ENCODE data around the gene MAGED1.
"Not testable (repeated sequence)": the region's sequence is repeated elsewhere in the genome, so short reads cannot be mapped to it uniquely, and the experiment has no call there.

Gene MAGED1

DNA sequence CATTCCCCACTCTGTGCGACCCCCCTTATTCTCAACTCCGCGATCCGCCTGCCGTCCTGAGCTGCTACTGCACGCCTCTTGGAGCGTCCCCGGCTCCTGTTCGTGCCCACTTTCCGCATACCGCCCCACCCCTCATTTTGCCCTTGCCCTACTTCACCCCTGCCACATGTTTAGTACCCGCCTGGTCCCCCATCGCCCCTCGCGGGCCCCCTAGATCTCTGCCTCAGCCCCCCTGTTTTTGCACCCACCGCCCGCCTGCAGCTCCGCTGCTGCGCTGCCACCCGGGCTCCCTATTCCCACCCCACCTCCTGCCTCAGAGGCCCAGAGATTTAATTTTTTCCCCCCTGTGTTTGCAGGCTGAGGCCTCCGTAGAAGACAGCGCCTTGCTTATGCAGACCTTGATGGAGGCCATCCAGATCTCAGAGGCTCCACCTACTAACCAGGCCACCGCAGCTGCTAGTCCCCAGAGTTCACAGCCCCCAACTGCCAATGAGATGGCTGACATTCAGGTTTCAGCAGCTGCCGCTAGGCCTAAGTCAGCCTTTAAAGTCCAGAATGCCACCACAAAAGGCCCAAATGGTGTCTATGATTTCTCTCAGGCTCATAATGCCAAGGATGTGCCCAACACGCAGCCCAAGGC lies 1.4 kb downstream of the MAGED1 start:
- Histone ChIP-seq H3K4me1 (ENCODE audit: control insufficient read depth, insufficient read depth, low read length, unreplicated experiment) (peaks cover 16% of the 10 kb centered on the region), H3K4me3 (ENCODE audit: low read depth, low read length) (peak overlapping the region; percentile 94)

DNA sequence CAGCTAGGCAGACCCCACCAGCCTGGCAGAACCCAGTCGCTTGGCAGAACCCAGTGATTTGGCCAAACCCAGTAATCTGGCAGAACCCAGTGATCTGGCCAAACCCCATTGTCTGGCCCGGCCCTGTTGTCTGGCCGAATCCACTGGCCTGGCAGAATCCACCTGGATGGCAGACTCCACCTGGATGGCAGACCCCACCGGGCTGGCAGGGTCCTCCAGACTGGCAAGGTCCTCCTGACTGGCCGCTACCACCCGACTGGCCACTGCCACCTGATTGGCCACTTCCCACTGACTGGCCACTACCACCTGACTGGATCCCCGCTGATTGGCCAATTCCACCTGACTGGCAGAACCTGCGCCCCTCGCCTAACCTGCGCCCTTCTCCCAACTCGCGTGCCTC lies 3.2 kb downstream of the MAGED1 start:
- peaks cover 13% of the 10 kb centered on the region for H3K4me1 ChIP-seq (ENCODE audit: control insufficient read depth, insufficient read depth, low read length, unreplicated experiment)
- H3K27me3 ChIP-seq (ENCODE audit: insufficient read depth, low read length), result no peaks in the 10 kb centered on the region
- H3K36me3 ChIP-seq (ENCODE audit: insufficient read depth, low read length), result peaks cover 21% of the 10 kb centered on the region; the same call in 1 of the 2 replicates
- H3K27ac ChIP-seq (ENCODE audit: low read depth, low read length), result no peak overlapping the region
- no peak overlapping the region for H2AFZ ChIP-seq (ENCODE audit: low read length, unreplicated experiment)
- peaks cover 34% of the 10 kb centered on the region for H3K79me2 ChIP-seq (ENCODE audit: control insufficient read depth, insufficient read depth, low read length, unreplicated experiment)
- 0 out of 2 replicates have a peak overlapping the region, but pooled peaks have one; percentile 94 for H3K4me3 ChIP-seq (ENCODE audit: low read depth, low read length)

More for the DNA sequence above, 1.4 kb downstream of the MAGED1 start:
- no peaks in the 10 kb centered on the region for H3K27me3 ChIP-seq (ENCODE audit: insufficient read depth, low read length)
- peaks cover 17% of the 10 kb centered on the region; the same call in 1 of the 2 replicates for H3K36me3 ChIP-seq (ENCODE audit: insufficient read depth, low read length)
- no peak overlapping the region for H3K27ac ChIP-seq (ENCODE audit: low read depth, low read length)
- H2AFZ ChIP-seq (ENCODE audit: low read length, unreplicated experiment), result no peak overlapping the region
- H3K79me2 ChIP-seq (ENCODE audit: control insufficient read depth, insufficient read depth, low read length, unreplicated experiment), result peaks cover 34% of the 10 kb centered on the region

DNA sequence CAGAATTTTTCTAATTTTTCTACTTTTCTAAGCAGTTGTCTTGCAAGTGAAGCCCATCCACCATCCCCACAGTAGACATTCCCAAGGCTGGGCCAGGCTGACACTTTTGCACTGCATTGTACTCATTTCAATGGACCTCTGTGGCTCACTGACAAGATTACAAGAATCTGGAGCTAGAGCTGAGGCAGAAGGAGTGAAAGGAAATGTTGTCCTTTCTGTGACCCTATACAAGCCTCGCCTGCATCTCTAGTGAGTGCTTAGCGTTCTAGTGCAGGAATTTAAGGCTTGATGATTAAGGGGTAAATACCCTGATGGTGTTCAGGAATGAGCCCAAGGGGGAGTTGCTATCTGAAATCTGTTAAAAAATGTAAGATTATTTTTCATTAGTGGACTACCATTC lies 6.3 kb downstream of the MAGED1 start:
- Histone ChIP-seq H3K36me3 (ENCODE audit: insufficient read depth, low read length) (peaks cover 21% of the 10 kb centered on the region; the same call in 1 of the 2 replicates), H3K79me2 (ENCODE audit: control insufficient read depth, insufficient read depth, low read length, unreplicated experiment) (peaks cover 22% of the 10 kb centered on the region), H2AFZ (ENCODE audit: low read length, unreplicated experiment) (no peak overlapping the region), H3K27ac (ENCODE audit: low read depth, low read length) (no peak overlapping the region), H3K4me3 (ENCODE audit: low read depth, low read length) (no peak overlapping the region), H3K4me1 (ENCODE audit: control insufficient read depth, insufficient read depth, low read length, unreplicated experiment) (no peaks in the 10 kb centered on the region), H3K27me3 (ENCODE audit: insufficient read depth, low read length) (no peaks in the 10 kb centered on the region)

DNA sequence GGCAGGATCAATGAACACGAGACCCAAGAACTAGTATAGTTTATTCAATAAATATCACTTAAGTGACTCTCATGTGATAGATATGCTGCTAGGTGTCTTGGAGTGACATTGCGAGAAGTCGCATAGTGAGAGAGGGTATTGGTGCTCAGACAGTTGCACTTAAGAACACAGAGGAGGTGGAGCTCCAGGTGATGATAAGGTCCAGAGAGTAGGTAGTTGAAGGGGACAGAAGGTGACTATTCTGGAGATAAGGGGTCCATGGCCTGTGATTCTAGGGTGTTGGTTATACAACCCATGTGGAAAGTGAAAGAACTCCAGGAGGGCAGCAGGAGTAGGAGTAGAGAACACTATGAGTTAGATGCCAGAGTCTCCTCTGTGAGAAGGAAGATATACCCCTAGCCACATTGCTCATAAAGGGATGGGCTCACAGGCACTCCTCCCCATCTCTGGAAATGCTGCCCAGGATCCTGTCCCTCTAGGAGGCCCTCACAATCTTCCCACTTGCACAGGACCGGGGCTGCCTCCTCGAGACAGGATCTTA lies 9.2 kb downstream of the MAGED1 start:
- Histone ChIP-seq H3K36me3 (ENCODE audit: insufficient read depth, low read length) (peaks cover 8% of the 10 kb centered on the region; the same call in 1 of the 2 replicates), H3K4me1 (ENCODE audit: control insufficient read depth, insufficient read depth, low read length, unreplicated experiment) (no peaks in the 10 kb centered on the region), H3K27me3 (ENCODE audit: insufficient read depth, low read length) (no peaks in the 10 kb centered on the region), H2AFZ (ENCODE audit: low read length, unreplicated experiment) (no peak overlapping the region), H3K27ac (ENCODE audit: low read depth, low read length) (no peak overlapping the region), H3K4me3 (ENCODE audit: low read depth, low read length) (no peak overlapping the region), H3K79me2 (ENCODE audit: control insufficient read depth, insufficient read depth, low read length, unreplicated experiment) (no peaks in the 10 kb centered on the region)

DNA sequence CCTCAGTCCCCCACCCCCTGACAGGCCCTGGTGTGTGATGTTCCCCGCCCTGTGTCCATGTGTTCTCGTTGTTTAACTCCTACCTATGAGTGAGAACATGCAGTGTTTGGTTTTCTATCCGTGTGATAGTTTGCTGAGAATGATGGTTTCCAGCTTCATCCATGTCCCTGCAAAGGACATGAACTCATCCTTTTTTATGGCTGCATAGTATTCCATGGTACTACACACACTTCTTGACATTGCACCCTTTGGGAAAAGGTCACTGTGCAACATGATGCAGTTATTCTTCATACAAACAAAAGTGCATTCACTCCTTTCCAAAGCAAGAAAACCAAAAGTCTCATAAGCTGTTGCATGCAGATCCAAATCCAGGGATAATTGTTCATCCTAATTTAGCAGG lies 11.7 kb downstream of the MAGED1 start:
- H3K36me3 ChIP-seq (ENCODE audit: insufficient read depth, low read length); H2AFZ ChIP-seq (ENCODE audit: low read length, unreplicated experiment); H3K4me1 ChIP-seq (ENCODE audit: control insufficient read depth, insufficient read depth, low read length, unreplicated experiment); H3K4me3 ChIP-seq (ENCODE audit: low read depth, low read length); H3K27me3 ChIP-seq (ENCODE audit: insufficient read depth, low read length); H3K27ac ChIP-seq (ENCODE audit: low read depth, low read length); H3K79me2 ChIP-seq (ENCODE audit: control insufficient read depth, insufficient read depth, low read length, unreplicated experiment): not testable (repeated sequence)

DNA sequence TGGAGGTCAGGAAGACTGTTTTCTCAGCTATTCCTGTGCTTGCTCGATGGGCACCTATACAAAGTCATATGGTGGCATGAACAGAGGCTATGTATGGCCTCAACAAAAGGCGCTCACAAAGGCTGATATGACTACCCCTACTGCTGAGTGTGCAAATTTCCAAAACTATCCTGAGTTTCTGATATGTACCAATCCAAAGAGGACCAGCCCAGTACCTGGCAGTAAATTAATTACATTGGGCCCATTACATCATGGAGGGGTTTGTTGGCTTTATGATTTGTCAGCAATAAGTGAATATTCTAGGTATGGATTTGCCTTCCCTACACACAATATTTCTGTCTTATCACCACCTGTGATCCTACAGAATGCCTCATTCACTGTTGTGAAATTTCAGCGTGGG lies 12.3 kb downstream of the MAGED1 start:
- H3K4me3 ChIP-seq (ENCODE audit: low read depth, low read length), result no peak overlapping the region
- H3K27ac ChIP-seq (ENCODE audit: low read depth, low read length), result no peak overlapping the region

DNA sequence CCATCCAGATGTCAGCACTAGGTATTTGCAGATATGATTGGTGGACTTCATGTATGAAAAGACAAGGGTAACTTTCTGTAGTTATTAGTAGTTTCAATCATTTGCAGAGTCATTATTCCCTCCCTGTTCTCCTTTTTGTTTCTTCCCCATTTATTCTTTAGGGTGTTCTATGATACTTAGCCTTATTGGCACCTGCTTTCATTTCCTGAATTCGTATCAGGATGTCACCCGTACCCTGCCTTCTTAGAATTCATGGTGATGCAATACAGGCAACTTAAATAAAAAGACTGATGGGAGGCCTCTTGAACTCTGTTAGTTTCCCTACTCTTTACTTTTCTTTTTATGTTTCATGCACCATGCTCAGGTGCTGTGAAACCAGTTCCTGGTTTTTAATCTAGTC lies 24.2 kb downstream of the MAGED1 start:
- Histone ChIP-seq H3K4me3 (ENCODE audit: low read depth, low read length) (no peak overlapping the region), H2AFZ (ENCODE audit: low read length, unreplicated experiment) (no peak overlapping the region), H3K4me1 (ENCODE audit: control insufficient read depth, insufficient read depth, low read length, unreplicated experiment) (no peaks in the 10 kb centered on the region), H3K79me2 (ENCODE audit: control insufficient read depth, insufficient read depth, low read length, unreplicated experiment) (no peaks in the 10 kb centered on the region), H3K36me3 (ENCODE audit: insufficient read depth, low read length) (no peaks in the 10 kb centered on the region), H3K27ac (ENCODE audit: low read depth, low read length) (no peak overlapping the region), H3K27me3 (ENCODE audit: insufficient read depth, low read length) (peaks cover 8% of the 10 kb centered on the region)

More for the DNA sequence above, 12.3 kb downstream of the MAGED1 start:
- no peaks in the 10 kb centered on the region for H3K27me3 ChIP-seq (ENCODE audit: insufficient read depth, low read length)
- no peaks in the 10 kb centered on the region for H3K4me1 ChIP-seq (ENCODE audit: control insufficient read depth, insufficient read depth, low read length, unreplicated experiment)
- no peaks in the 10 kb centered on the region for H3K79me2 ChIP-seq (ENCODE audit: control insufficient read depth, insufficient read depth, low read length, unreplicated experiment)
- no peak overlapping the region for H2AFZ ChIP-seq (ENCODE audit: low read length, unreplicated experiment)
- H3K36me3 ChIP-seq (ENCODE audit: insufficient read depth, low read length), result 0 out of 2 replicates have a peak, but pooled peaks cover 3% of the 10 kb centered on the region

DNA sequence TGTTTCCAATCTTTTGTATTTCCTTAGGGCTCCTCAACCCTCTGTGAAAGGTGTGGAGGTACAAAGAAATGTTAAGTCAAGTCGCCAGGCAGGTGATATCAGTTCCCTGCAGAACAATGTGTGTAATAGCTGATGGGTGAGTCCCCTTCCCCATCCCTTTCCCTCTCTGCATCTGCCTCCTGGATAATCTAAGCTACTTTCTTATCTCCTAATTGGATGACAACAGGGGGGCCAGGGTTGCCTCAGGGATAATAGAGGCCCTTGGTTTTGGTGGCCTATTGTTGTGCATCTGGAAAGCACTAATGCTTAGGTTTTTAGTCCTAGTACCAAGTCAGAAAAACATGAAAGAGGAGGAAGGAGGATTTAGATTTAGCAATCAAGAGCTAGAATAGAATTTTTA lies 29.1 kb downstream of the MAGED1 start:
- Histone ChIP-seq H3K27me3 (ENCODE audit: insufficient read depth, low read length) (peaks cover 3% of the 10 kb centered on the region; the same call in 1 of the 2 replicates), H3K4me3 (ENCODE audit: low read depth, low read length) (no peak overlapping the region), H3K27ac (ENCODE audit: low read depth, low read length) (no peak overlapping the region), H2AFZ (ENCODE audit: low read length, unreplicated experiment) (no peak overlapping the region), H3K36me3 (ENCODE audit: insufficient read depth, low read length) (no peaks in the 10 kb centered on the region), H3K4me1 (ENCODE audit: control insufficient read depth, insufficient read depth, low read length, unreplicated experiment) (no peaks in the 10 kb centered on the region), H3K79me2 (ENCODE audit: control insufficient read depth, insufficient read depth, low read length, unreplicated experiment) (no peaks in the 10 kb centered on the region)

DNA sequence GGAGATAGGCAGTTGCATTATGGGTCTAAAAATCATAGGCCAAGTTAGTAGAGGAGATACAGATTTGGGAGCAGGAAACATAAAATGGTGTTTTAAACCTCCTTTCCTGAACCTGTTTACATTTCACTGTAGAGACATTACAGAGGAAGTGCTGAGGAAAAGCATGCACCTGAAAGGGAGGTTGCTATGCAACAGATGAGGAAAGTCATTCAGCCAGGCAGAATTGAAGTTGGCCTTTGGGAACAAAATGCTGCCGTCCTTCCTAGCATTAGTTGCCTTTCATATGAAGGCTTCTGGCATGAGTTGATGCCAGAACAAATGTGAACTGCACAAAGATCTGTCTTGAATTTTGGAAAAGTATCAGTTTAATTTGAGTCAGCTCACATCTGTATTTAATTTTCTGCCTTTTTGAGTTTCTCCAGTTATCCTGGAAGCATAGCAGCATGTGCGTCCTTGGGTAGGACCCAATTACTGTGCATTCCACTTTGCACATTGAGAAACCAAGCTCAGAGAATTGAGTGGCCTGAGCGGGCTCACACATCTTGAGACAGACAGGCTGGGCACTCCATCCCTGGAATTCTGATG lies 38.2 kb downstream of the MAGED1 start:
- Histone ChIP-seq H2AFZ (ENCODE audit: low read length, unreplicated experiment) (no peak overlapping the region), H3K79me2 (ENCODE audit: control insufficient read depth, insufficient read depth, low read length, unreplicated experiment) (no peaks in the 10 kb centered on the region), H3K36me3 (ENCODE audit: insufficient read depth, low read length) (no peaks in the 10 kb centered on the region), H3K27me3 (ENCODE audit: insufficient read depth, low read length) (no peaks in the 10 kb centered on the region), H3K27ac (ENCODE audit: low read depth, low read length) (no peak overlapping the region), H3K4me3 (ENCODE audit: low read depth, low read length) (no peak overlapping the region), H3K4me1 (ENCODE audit: control insufficient read depth, insufficient read depth, low read length, unreplicated experiment) (no peaks in the 10 kb centered on the region)

All from ACC112 (cell line).